ENCODE measurements around the gene HBE1. TPM values are rescaled to one million over a fixed set of nuclear protein-coding genes. Genes with fewer than 3 reads are reported as not detected.

The HBE1 gene
- total and polyA plus RNA-seq, 2 of the 8 experiments (the other 6 are each of a cell fraction or from before 2014, with no cell fraction given): 0.39 TPM; not detected in 1

DNA sequence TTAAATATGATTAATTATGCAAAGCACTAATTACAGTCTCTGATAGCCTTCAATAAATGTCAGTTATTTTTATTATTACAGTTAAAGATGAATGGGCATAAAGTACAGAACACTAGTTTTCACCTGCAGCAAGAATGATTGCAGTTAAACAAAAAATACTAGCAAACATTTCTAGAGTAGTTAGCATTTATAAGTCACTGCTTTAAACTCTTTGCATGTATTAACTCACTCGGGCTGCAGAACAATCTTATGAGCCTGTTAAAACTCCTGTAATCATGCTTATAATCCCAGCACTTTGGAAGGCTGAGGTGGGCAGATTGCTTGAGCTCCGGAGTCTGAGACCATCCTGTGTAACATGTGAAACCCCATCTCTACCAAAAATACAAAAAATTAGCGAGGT, 17.2 kb upstream of the HBE1 start:
- no peak for DNase-seq (ENCODE audit: low read depth in 1 of 2, low spot score in 2 of 2)
- Histone ChIP-seq H4K91ac (replicated peaks; ENCODE audit: insufficient read length, low read length) (no peak overlapping the region), H2AK5ac (ENCODE audit: low read depth, low read length) (no peak overlapping the region), H3K27me3 (replicated peaks in 1 of 4; ENCODE audit: control insufficient read depth in 3 of 4, extremely low read depth in 1 of 4, insufficient read depth in 3 of 4, low read length in 3 of 4) (no peaks in the 10 kb centered on the region), H2BK120ac (replicated peaks; ENCODE audit: low read depth, low read length) (no peak overlapping the region), H2BK20ac (ENCODE audit: low read length) (no peak overlapping the region), H3K56ac (replicated peaks; ENCODE audit: insufficient read length, low read depth, low read length) (no peak overlapping the region), H2BK12ac (ENCODE audit: low read depth, low read length) (no peak overlapping the region), H3K4me1 (replicated peaks in 1 of 4; ENCODE audit: control insufficient read depth in 3 of 4, insufficient read depth in 4 of 4, low read length in 3 of 4) (no peaks in the 10 kb centered on the region), H2BK5ac (ENCODE audit: low read depth, low read length) (no peak overlapping the region), H2AFZ (ENCODE audit: low read length) (no peak overlapping the region), H4K5ac (ENCODE audit: insufficient read length, low read depth, low read length) (no peak overlapping the region), H2BK15ac (ENCODE audit: low read length) (no peak overlapping the region), H3K9ac (replicated peaks in 1 of 4; ENCODE audit: extremely low read depth in 1 of 4, low read depth in 3 of 4, low read length in 3 of 4) (no peak overlapping the region), H4K8ac (ENCODE audit: extremely low read depth, insufficient read depth, low read length) (no peak overlapping the region), H3K18ac (ENCODE audit: extremely low read depth, low read length) (no peak overlapping the region), H3K23ac (ENCODE audit: insufficient read length) (no peak overlapping the region), H3K27ac (ENCODE audit: low read depth, low read length) (no peak overlapping the region), H3K14ac (ENCODE audit: insufficient read length) (no peak overlapping the region), H4K20me1 (replicated peaks in 1 of 2; ENCODE audit: control insufficient read depth in 1 of 2, insufficient read depth in 2 of 2, low read length in 2 of 2) (no peaks in the 10 kb centered on the region), H3K79me2 (ENCODE audit: control insufficient read depth in 1 of 2, insufficient read depth in 2 of 2, low read length in 2 of 2) (no peaks in the 10 kb centered on the region), H3K79me1 (ENCODE audit: low read depth, low read length) (no peaks in the 10 kb centered on the region), H3K9me3 (ENCODE audit: insufficient read depth in 2 of 2, low read depth in 1 of 2, low read length in 1 of 2) (no peaks in the 10 kb centered on the region), H3K36me3 (ENCODE audit: control insufficient read depth in 2 of 4, insufficient read depth in 4 of 4, low read length in 3 of 4) (no peaks in the 10 kb centered on the region), H3K4me2 (ENCODE audit: insufficient read depth in 1 of 2, low read depth in 2 of 2, low read length in 2 of 2) (no peak overlapping the region), H3K4me3 (ENCODE audit: extremely low read depth in 1 of 4, insufficient read depth in 2 of 4, low read depth in 3 of 4, low read length in 4 of 4) (no peak overlapping the region), H3K23me2 (ENCODE audit: low read depth, low read length) (no peaks in the 10 kb centered on the region), H3K4ac (replicated peaks; ENCODE audit: insufficient read length, low read depth, low read length) (no peak overlapping the region)
- FAIRE-seq: no peak
- POLR2A ChIA-PET (ENCODE audit: partially characterized antibody): no interaction called here
- TF ChIP-seq NANOG (IDR thresholded peaks at IDR 0.05; ENCODE audit: insufficient read depth, low read depth, low read length, poor library complexity, severe bottlenecking) (no peak), TCF12 (IDR thresholded peaks at IDR 0.05; ENCODE audit: low read depth, low read length) (no peak), SIRT6 (IDR thresholded peaks at IDR 0.05; ENCODE audit: low read length) (no peak), SIN3A (conservative IDR thresholded peaks at IDR 0.05 in 1 of 2, IDR thresholded peaks at IDR 0.05 in 1 of 2; ENCODE audit: low read depth in 1 of 2, low read length in 2 of 2) (no peak), HDAC2 (IDR thresholded peaks at IDR 0.05; ENCODE audit: borderline replicate concordance in 1 of 2, low read depth in 2 of 2, low read length in 2 of 2) (no peak), POLR2A (IDR thresholded peaks at IDR 0.05; ENCODE audit: control extremely low read depth in 1 of 2, low read depth in 2 of 2, low read length in 2 of 2) (no peak), SUZ12 (IDR thresholded peaks at IDR 0.05; ENCODE audit: low read length) (no peak), EGR1 (IDR thresholded peaks at IDR 0.05; ENCODE audit: borderline replicate concordance, low read depth, low read length) (no peak), CTBP2 (IDR thresholded peaks at IDR 0.05; ENCODE audit: borderline replicate concordance, insufficient read depth, insufficient read length, low read length) (no peak), CHD1 (IDR thresholded peaks at IDR 0.05; ENCODE audit: low read depth, low read length) (no peak), HDAC6 (IDR thresholded peaks at IDR 0.05; ENCODE audit: low read depth, low read length) (no peak)
- 92% methylated on average over 3 of the region's 3 CpGs; no CpG with 5 or more reads in 1 of the 2 experiments for WGBS, 2 experiments (ENCODE audit: extremely low coverage in 1 of 2, insufficient coverage in 1 of 2, insufficient read length in 1 of 2, insufficient replicate concordance in 2 of 2, low coverage in 1 of 2, low lambda C conversion rate in 2 of 2, missing lambda C conversion rate in 1 of 2)
- CTCF ChIA-PET (ENCODE audit: partially characterized antibody): no interaction called here

All from H1 (cell line).